Lower leg skin (tissue), 4 donors: ENCODE results near the gene BTBD1. TPM values are rescaled to one million over a fixed set of nuclear protein-coding genes. Genes with fewer than 3 reads are reported as not detected.

Experiments used
- DNase-seq, 2 donors: peaks; one replicate each; pipeline ENCODE4 v3.0.0-alpha.2; 2019; ENCODE audit warnings: low spot score in 2 of 2
- H3K4me3 ChIP-seq: fragments of 200-600 bp; sonication (generic); 2 replicates; pipeline ENCODE4 v1.5.1; 2017; ENCODE audit warnings: mild to moderate bottlenecking, low read depth; ENCODE audit not compliant: poor library complexity, severe bottlenecking
- POLR2A ChIP-seq, 2 donors: fragments of 450-650 bp; IDR thresholded peaks; one replicate each; pipeline ENCODE4 v1.6.1; 2016 to 2017; ENCODE audit warnings: antibody characterized with exemption in 2 of 2, mild to moderate bottlenecking in 1 of 2, moderate library complexity in 1 of 2
- WGBS, 2 donors: methylation state at CpG; one replicate each; pipeline ENCODE4 v1.1.5; 2018; 5-methylcytosine and 5-hydroxymethylcytosine counted together
- intact Hi-C: fragments of 100-400 bp; cut with DNase I; formaldehyde crosslinking; loops from one replicate; pipeline ENCODE4 v1.15.0; 2023; ENCODE audit warnings: low total_unique reads
- total RNA-seq, 4 donors: library from RNA; depleted of rRNA; stranded (reverse); fragments of >200 nt; gene quantifications; one replicate each; pipeline ENCODE4 v1.1.0, GENCODE V29; 2016
- TF ChIP-seq, protein P1 (sequence below), 3 donors: fragments of 450-650 bp; IDR thresholded peaks; one replicate each; pipeline ENCODE4 v1.5.1; 2016; ENCODE audit warnings: antibody characterized with exemption in 3 of 3, mild to moderate bottlenecking in 3 of 3, moderate library complexity in 2 of 3

The BTBD1 gene
- total RNA-seq, 4 donors from 2014 or later: 46.2 to 57.5 (median 50.8) TPM

DNA sequence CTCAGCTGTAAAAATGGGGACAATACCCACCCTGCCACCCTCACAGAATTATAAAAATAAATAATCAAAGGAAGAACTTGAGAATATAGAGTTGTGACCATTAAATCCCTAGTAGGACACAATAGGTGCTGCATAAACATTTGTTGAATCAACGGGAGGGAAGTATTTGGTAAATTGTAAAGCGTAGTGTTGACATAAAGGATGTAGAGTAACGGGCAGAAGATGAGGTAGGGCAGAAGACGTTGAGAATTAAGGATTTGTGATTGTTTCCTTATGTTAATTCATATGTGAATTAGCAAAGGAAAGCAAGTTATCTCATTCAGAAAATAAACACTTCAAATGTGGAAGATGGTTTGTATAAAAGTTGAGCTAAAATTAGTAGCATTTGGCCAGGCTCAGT, 73.9 kb downstream of the BTBD1 start:
- DNase-seq: no peak
- no peak for TF ChIP-seq POLR2A (IDR thresholded peaks at IDR 0.05)
- intact Hi-C loops: no loop called here
- 73 to 78% methylated on average over 4 of the region's 4 CpGs for WGBS, 2 donors
- H3K4me3 ChIP-seq: no peak overlapping the region

DNA sequence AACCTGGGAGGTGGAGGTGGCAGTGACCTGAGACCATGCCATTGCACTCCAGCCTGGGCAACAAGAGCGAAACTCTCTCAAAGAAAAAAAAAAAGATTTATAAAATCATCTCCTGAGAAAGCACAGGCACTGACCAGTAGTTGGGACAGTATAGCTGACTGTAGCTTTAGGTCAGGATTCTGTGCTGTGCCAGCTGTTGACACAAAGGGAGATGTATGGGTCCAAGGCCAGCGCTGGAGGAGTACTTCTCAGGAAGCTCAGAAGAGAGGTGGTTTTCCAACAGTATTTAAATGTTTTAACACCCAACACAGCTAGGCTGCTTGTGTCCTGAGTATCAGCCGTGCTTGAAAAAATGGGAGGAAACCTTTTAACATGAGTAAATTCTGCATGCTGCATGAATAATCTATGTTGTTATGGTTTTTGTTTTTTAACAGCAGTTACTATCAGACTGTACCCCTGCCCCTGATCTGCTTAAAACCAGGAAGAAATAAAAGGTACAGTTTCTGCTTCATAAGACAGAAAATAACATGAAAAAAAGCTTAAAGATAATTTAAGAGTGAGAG, 74.5 kb downstream of the BTBD1 start:
- no peak overlapping the region for H3K4me3 ChIP-seq
- WGBS, 2 donors: 88 to 94% methylated on average over 3 of the region's 3 CpGs
- intact Hi-C loops: no loop called here
- no peak for TF ChIP-seq POLR2A (IDR thresholded peaks at IDR 0.05)
- TF ChIP-seq, protein P1, sequence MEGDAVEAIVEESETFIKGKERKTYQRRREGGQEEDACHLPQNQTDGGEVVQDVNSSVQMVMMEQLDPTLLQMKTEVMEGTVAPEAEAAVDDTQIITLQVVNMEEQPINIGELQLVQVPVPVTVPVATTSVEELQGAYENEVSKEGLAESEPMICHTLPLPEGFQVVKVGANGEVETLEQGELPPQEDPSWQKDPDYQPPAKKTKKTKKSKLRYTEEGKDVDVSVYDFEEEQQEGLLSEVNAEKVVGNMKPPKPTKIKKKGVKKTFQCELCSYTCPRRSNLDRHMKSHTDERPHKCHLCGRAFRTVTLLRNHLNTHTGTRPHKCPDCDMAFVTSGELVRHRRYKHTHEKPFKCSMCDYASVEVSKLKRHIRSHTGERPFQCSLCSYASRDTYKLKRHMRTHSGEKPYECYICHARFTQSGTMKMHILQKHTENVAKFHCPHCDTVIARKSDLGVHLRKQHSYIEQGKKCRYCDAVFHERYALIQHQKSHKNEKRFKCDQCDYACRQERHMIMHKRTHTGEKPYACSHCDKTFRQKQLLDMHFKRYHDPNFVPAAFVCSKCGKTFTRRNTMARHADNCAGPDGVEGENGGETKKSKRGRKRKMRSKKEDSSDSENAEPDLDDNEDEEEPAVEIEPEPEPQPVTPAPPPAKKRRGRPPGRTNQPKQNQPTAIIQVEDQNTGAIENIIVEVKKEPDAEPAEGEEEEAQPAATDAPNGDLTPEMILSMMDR (IDR thresholded peaks at IDR 0.05): no peak
- DNase-seq: no peak

DNA sequence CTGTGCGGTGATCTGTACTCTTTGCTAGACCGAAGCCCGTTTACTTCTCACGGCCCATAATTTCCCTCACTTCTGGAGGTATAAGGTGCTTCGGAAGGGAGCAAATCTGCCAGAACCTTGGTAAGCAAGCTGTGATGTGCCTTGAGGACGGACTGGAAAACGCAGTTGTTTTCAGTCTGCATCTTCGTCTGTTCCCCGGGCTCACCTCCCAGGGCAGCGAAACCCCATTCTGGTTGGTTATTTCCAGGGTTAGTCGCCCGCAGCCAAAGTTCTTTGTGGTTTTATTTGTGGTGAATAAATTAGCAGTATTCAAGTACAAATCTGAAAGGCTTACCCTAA, 80.6 kb downstream of the BTBD1 start:
- 0 to 2% methylated on average over 11 to 12 of the region's 12 CpGs for WGBS, 2 donors
- no peak for TF ChIP-seq POLR2A (IDR thresholded peaks at IDR 0.05)
- TF ChIP-seq, protein P1 (IDR thresholded peaks at IDR 0.05): no peak
- DNase-seq: no peak
- H3K4me3 ChIP-seq: peak overlapping the region; percentile 53
- intact Hi-C loops: no loop called here

DNA sequence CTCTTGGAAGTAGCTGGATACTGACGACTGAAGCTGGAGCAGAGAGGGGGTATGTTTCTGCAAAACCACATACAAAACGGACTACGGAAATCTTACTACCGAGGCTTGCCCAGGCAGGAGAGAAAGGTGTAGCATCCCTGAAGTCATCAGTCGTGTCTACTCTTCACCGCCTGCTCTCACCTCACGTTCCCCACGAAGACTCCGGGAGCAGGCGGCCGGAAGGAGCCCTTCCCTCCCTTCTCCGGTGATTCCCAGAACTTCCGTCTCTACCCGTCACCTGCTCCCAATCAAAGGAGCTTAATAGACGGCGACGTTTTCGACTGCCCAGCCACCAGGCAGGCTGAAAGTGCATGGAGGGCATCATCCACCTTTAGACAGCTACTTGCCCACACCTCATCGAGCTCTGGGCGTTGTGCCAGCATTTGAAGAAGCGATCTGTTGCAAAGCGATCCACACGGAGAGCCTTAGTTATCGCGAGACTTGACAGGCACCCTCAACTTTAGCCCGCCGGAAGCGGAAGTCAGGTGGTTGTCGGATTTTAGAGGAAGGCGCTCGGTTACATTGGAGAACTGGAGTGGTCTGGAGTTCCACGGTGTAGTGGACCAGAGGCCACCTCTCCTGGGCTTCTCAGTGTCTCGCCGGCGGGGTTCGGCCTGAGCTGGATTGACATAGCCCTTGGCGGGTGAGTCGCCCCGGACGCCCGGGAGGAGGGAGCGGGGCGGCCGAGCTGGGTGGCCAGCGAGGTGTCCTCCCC, 81.2 kb downstream of the BTBD1 start, which contains the start of gene RAMAC:
Gene RAMAC (plus strand): TSS at position 523 of the 754 bp plus-strand sequence. CDS start 2,809 bp downstream, outside the sequence.
- DNase-seq: peak; percentile 93 to 98
- intact Hi-C loops: no loop called here
- WGBS, 2 donors: 1% methylated on average over 36 to 45 of the region's 45 CpGs
- TF ChIP-seq, protein P1 (IDR thresholded peaks at IDR 0.05): no peak
- peak in 1 of 2 donors; percentile 8 for TF ChIP-seq POLR2A (IDR thresholded peaks at IDR 0.05)
- peak within 1 kb of the TSS; percentile 53 for H3K4me3 ChIP-seq

DNA sequence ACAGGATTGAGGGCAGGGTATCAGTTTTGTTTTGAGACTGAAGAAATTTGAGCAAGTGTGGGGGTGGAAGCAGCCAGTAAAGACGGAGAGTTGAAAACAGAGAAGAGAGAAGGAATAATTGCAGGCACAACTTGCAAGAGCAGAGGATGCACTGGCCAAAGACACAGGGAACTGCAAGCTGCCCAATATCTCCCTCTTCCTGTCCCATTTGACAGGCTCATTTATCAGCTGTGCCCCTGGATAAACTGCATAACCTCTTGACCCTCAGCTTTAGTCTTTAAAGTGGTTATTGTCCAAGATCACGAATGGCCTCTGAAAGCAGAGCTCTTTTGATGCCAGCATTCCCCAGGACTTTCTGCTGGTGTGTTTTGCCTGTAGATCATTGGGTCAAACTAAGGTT, 86.1 kb downstream of the BTBD1 start:
- intact Hi-C loops: no loop called here

DNA sequence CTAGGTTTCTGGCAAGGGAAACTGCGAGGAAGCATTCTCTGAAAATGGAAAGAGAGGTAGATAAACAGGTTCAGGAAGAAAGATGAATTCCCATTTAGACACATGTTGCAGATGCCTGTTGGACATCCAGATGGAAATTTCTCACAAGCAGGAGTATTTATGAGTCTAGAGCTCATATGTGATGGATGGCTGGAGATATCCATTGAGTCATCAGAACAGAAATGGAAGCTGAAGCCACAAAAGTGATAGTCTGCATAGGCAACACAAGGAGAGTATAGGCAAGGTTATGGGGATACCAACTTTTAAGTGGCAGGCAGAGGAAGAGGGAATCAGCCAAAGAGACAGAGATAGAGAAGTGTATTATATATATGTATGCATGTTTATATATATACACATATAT, 87.3 kb downstream of the BTBD1 start:
- DNase-seq: no peak
- intact Hi-C loops: no loop called here
- TF ChIP-seq POLR2A (IDR thresholded peaks at IDR 0.05): no peak
- TF ChIP-seq, protein P1 (IDR thresholded peaks at IDR 0.05): no peak
- WGBS, 2 donors: 87 to 94% methylated on average over 1 of the region's 1 CpG
- no peak overlapping the region for H3K4me3 ChIP-seq

More for the DNA sequence above, 86.1 kb downstream of the BTBD1 start:
- H3K4me3 ChIP-seq: no peak overlapping the region
- WGBS, 2 donors: 44 to 57% methylated on average over 2 of the region's 2 CpGs
- TF ChIP-seq POLR2A (IDR thresholded peaks at IDR 0.05): no peak
- TF ChIP-seq, protein P1 (IDR thresholded peaks at IDR 0.05): no peak
- DNase-seq: no peak
